Activated naive CD4-positive, alpha-beta T cell treated with anti-CD3 and anti-CD28 coated beads, Interleukin-2, amount 50 U/mL, for 72 hours (primary cell): Measurements from ENCODE around the gene RAB11A. TPM values are rescaled to one million over a fixed set of nuclear protein-coding genes. Genes with fewer than 3 reads are reported as not detected.

Experiments
- ATAC-seq, 2 donors: fragments of 150-1000 bp; cut with Tn5 transposase; 2 replicates each; pipeline ENCODE4 v1.10.0; 2021; ENCODE audit warnings: mild to moderate bottlenecking in 2 of 2, moderate library complexity in 2 of 2
- DNase-seq, 2 donors: peaks; one replicate each; pipeline ENCODE4 v3.0.0; 2021 to 2022; ENCODE audit warnings: low spot score in 2 of 2
- H3K27ac Mint-ChIP-seq, 2 donors: one replicate each; pipeline ENCODE4 v1.8.0; 2022; ENCODE audit warnings: mild to moderate bottlenecking in 2 of 2, mixed read lengths in 2 of 2
- H3K36me3 Mint-ChIP-seq, 2 donors: one replicate each; pipeline ENCODE4 v1.8.0; 2022; ENCODE audit warnings: mixed read lengths in 2 of 2
- H3K9me3 Mint-ChIP-seq, 2 donors: one replicate each; pipeline ENCODE4 v1.8.0; 2022; ENCODE audit warnings: mixed read lengths in 2 of 2
- total RNA-seq, 2 donors: library from RNA; stranded (reverse); gene quantifications; one replicate each; pipeline ENCODE4 v1.2.3, GENCODE V29; 2022

The RAB11A gene
- 100 to 1,000 TPM; 133 to 188 TPM for total RNA-seq

DNA sequence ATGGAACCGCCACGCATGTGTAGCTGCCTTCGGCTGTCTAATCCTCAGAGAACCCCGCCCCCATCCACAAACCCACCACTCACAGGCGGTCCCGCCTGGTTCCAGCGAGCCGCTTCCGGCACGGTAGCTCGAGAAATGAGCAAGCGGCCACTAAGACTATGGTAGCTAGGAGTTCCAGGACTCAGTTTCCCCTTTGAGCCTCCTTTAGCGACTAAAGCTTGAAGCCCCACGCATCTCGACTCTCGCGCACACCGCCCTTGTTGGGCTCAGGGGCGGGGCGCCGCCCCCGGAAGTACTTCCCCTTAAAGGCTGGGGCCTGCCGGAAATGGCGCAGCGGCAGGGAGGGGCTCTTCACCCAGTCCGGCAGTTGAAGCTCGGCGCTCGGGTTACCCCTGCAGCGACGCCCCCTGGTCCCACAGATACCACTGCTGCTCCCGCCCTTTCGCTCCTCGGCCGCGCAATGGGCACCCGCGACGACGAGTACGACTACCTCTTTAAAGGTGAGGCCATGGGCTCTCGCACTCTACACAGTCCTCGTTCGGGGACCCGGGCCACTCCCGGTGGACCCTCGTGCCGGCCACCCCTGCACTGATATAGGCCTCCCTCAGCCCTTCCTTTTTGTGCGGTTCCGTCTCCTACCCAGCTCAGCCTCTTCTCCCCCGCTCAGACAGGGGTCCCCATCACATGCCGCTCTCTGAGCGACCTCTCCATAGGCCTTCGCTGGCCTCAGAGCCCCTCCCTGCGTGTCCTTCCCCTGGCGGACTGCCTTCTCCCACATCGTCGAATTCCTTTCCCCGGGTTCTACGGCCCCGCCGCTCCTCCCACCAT lies at the start of gene RAB11A:
TSS of gene RAB11A (plus strand) at position 366 of the 828 bp plus-strand sequence. CDS start at position 461, 95 bp downstream.
- Mint-ChIP-seq H3K9me3 (no peaks in the 10 kb centered on the region), H3K36me3 (peaks cover 12 to 13% of the 10 kb centered on the region in 2 donors), H3K27ac (peak within 1 kb of the TSS; percentile 98 to 100)
- DNase-seq, result peak; percentile 92 to 96
- peak; percentile 95 to 96 for ATAC-seq

DNA sequence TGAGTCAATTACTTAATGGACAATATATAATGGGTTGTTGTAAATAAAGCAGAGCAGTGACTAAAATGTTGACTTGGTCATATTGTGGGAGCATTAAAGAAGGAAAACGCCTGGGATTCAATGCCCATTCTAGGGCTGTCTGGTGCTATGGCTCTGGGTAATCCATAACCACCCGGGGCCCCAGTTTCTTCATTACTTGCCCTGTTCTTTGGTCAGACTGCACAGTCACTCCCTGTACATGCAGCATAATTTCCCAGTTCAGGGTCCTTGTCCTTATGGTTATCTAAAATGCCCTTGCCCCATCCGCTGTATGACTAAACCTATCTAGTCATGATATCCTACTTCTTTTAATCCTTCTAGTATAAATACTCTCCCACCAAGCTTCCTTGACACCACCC lies 49.7 kb upstream of the RAB11A start:
- no peak for DNase-seq
- peak overlapping the region; percentile 86 to 94 for H3K27ac Mint-ChIP-seq
- H3K9me3 Mint-ChIP-seq, result peaks cover 0 to 5% of the 10 kb centered on the region in 2 donors
- no peaks in the 10 kb centered on the region for H3K36me3 Mint-ChIP-seq
- peak; percentile 25 to 30 for ATAC-seq

DNA sequence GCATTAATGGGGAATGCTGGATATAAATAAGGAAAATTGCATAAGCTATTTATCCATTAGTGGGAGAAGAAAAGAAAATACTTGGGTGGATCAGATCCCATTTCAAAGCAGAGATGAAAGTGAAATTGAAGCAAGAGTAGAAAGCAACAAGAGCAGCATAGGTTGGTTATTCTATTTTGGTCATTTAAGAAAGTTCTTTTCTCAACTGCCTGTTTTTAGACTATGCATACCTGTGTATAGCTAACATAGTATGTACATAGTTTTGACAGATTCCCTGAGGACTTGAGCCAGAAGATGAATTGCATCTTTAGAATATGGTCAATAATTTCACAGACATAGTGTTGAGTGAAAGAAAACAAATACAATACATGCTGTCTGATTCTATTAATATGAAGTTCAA lies 48.2 kb upstream of the RAB11A start:
- peak overlapping the region in 1 of 2 donors; percentile 94 for H3K27ac Mint-ChIP-seq
- ATAC-seq (no peak), DNase-seq (no peak)
- H3K36me3 Mint-ChIP-seq, result no peaks in the 10 kb centered on the region
- peaks cover 0 to 5% of the 10 kb centered on the region in 2 donors for H3K9me3 Mint-ChIP-seq

DNA sequence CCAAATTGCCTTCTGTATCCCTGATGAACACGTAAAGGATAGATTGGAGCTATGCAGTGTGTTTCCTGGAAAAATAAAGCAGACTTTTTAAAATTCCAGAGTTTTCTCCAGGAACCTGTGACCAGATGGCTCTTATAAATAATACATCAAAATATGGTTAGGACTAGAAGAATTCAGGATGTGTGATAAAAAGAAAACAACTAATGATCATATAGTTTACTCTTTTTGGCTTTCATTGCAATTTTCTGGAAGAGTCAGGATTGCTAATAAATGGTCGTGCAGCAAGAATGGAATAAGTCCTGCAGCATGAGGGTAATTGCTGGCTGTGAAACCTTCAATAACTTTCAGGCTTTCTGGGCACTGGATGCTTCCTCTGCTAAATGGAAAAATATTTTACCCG lies 47.0 kb upstream of the RAB11A start:
- ATAC-seq (no peak), DNase-seq (no peak)
- Mint-ChIP-seq H3K27ac (no peak overlapping the region), H3K9me3 (no peaks in the 10 kb centered on the region), H3K36me3 (no peaks in the 10 kb centered on the region)

DNA sequence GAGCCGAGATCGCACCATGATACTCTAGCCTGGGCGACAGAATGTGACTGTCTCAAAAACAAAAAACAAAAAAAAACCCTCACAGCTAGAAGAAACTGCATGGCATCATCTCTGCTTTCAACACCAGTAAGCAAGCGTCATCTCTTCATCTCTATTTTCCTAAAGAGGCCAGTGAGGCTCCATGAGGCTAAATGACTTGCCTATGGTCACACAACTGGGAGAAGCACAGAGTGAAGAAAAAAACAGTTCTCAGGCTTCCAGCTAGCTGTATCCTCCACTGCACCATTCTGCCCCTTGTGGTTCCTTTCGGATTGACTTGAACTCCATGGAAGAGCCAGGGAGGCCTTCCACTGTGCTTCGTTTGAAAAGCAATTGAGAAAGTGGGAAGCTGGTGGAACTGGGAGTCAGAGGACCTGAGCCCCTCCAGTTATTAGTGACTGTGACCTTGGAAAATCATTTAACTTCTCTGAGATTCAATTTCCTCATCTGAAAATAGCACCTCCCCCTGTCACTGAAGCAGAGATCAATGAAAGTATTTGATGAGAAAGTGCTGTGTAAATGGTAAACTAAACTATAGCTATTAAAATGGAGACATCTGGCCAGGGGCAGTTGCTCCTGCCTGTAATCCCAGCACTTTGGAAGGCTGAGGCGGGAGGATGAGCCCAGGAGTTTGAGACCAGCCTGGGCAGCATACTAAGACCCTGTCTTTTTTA lies 45.1 kb upstream of the RAB11A start:
- no peaks in the 10 kb centered on the region for H3K36me3 Mint-ChIP-seq
- no peak for DNase-seq
- no peak overlapping the region for H3K27ac Mint-ChIP-seq
- ATAC-seq, result peak; percentile 15 to 18
- no peaks in the 10 kb centered on the region for H3K9me3 Mint-ChIP-seq

DNA sequence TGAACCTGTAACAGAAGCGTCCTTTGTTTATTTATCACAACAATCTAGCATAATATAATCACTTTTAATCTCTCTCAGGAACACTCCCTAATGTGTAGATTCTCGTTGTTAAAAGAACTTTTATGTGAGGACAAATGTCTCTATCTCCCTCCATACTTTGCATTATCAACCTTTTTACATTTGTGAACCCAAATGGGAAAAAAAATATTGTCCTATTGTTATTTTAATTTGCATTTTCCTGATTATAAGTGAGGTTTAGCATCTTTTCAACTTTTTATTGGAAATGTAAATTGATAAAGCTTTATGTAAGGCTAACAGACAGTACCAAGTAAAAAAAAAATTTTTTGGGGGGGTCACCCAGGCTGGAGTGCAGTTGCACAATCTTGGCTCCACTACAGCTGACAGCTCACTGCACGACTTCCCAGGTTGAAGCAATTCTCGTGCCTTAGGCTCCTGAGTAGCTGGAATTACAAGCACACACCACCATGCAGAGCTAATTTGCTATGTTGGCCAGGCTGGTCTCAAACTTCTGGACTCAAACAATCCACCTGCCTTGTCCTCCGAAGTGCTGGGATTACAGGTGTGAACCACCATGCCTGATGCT lies 44.2 kb upstream of the RAB11A start:
- H3K27ac Mint-ChIP-seq, result no peak overlapping the region
- DNase-seq, result no peak
- no peaks in the 10 kb centered on the region for H3K9me3 Mint-ChIP-seq
- no peaks in the 10 kb centered on the region for H3K36me3 Mint-ChIP-seq
- no peak for ATAC-seq

DNA sequence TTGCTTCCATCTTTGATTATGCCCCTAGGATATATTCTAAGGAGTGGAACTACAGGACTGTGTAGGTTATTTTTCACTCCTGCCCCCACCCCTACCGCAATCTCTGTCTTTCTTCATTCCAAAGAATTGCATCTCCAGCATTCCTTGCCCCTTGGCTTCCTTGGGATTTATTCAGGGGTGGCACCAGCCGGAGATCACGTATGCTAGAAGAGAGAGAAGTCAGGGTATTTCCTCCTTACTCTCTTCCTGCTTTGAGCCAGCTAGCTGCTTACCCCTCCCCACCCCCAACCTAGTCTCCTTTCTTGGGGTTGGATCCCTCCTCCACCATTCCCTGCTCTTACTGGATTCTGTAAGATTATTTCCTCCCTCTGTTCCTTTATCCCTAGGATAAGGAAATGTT lies 42.2 kb upstream of the RAB11A start:
- Mint-ChIP-seq H3K36me3 (no peaks in the 10 kb centered on the region), H3K27ac (peak overlapping the region; percentile 91 to 95), H3K9me3 (no peaks in the 10 kb centered on the region)
- ATAC-seq, result no peak
- no peak for DNase-seq

DNA sequence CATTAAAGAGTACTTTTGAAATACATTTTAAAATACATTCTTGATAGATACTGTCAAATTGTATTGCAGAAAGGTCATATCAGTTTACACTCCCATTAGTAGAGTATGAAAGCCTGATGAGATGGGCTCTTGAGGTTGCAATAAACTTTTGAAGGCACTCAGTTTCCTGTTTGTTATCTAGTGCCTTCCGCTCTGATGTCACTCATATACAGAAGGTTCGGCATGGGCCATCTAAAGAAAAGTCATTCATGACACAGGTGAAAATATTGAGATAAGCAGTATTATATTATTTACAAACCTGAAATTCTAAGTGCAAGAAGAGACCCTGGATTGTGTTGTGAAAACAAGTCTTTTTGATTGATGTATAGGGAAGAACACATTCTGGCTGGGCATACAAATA lies 40.7 kb upstream of the RAB11A start:
- no peaks in the 10 kb centered on the region for H3K36me3 Mint-ChIP-seq
- DNase-seq, result no peak
- H3K27ac Mint-ChIP-seq, result peak overlapping the region; percentile 91 to 94
- no peaks in the 10 kb centered on the region for H3K9me3 Mint-ChIP-seq
- peak; percentile 44 to 50 for ATAC-seq

DNA sequence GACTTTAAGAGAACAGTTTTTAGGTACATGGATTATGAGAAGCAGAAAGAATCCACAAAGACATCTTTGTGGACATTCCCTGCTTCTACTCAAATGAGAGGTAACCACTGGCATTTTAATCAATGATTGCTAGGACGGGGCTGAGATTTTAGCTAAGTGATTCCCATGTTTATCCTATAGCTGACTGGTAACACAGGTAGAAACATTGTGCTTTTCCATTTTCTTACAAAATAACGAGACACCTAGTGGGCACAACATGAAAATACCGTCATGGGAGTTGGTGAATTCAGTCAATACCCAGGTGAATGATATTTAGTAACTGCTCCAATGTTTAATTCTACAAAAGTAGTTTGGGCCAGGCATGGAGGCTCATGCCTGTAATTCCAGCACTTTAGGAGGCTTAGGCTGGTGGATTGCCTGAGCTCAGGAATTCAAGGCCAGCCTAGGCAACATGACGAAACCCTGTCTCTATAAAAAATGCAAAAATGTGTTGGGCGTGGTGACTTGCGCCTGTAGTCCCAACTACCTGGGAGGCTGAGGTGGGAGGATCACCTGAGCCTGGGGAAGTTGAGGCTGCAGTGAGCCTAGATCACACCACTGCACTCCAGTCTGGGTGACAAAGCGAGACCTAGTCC lies 40.0 kb upstream of the RAB11A start:
- Mint-ChIP-seq H3K9me3 (no peaks in the 10 kb centered on the region), H3K27ac (peak overlapping the region; percentile 3 to 91), H3K36me3 (no peaks in the 10 kb centered on the region)
- ATAC-seq (peak; percentile 27 to 30), DNase-seq (no peak)

DNA sequence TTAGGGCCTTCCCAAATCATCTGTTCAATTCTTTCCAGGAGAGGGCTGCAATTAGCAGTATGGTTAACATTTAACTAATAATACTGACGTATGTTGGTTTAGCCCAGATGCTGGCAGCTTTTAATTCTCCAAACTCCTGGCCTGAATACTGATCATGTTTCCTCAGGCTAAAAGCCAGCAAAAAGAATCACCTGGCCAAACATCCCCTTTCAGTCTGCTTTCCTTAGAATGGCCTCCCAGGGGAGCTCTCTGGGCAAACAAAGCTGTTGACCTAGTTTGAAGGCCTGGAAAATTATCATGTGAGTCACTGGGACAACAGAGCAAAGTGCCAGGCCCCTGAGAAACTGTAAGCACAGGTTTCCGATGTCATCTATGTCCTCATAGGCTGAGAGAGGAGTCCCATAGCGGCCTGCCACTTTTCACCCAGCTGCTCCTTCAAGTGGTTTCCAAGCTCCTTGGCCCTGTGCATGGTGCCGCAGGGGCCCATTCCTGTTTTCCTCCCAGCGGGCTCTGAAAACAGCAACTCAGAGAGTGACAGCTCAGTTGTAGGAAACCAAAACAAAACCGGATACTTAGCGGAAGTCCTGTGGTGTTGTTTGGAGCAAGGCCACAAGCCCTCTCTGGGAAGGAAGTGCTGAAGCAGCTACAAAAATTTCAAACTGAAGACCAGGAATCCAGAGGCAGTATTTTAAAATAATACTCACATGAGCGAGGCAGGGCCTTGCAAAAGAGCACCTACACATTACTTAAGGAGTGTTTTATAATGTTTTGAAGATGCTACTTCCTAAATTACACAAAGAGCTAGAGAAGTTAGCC lies 36.5 kb upstream of the RAB11A start:
- H3K9me3 Mint-ChIP-seq, result no peaks in the 10 kb centered on the region

DNA sequence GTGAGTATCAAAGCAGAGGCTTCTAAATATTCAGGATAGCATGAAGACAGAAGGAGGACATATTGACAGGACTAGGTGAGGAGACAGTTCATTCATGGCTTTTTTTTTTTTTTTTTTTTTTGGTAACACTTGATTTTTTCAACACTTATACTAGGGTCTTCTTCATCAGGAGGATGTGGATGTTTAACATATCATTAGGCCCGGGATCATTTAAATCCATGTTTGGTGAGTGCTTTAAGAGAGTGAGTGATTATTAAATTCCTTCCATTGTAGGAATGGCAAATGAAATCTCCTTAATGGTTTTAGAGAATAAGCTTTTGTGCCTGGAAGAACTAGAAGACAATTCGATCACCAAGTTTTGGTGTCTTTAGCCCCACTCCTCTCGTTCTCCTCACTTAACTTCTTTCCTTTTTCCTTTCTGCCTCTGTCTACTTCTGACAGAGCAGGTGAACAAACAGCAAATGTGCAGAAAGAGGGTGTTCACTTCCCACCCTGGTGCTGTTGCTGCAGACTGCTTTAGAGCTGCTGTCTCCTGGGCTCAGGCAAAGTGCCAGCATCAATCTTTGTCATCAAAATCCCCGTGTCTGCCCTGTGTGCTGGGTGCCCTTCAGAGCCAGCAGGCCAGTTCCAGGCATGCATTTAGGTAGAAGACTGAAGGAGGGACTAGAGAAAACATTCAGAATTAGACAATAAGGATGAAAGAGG lies 35.6 kb upstream of the RAB11A start:
- H3K27ac Mint-ChIP-seq, result peak overlapping the region; percentile 95
- ATAC-seq, result peak; percentile 57 to 63
- H3K36me3 Mint-ChIP-seq, result no peaks in the 10 kb centered on the region
- no peak for DNase-seq
- H3K9me3 Mint-ChIP-seq, result no peaks in the 10 kb centered on the region

More for the DNA sequence above, 36.5 kb upstream of the RAB11A start:
- peak; percentile 79 to 81 for ATAC-seq
- DNase-seq, result peak; percentile 48 to 66
- Mint-ChIP-seq H3K27ac (peak overlapping the region; percentile 95), H3K36me3 (no peaks in the 10 kb centered on the region)

DNA sequence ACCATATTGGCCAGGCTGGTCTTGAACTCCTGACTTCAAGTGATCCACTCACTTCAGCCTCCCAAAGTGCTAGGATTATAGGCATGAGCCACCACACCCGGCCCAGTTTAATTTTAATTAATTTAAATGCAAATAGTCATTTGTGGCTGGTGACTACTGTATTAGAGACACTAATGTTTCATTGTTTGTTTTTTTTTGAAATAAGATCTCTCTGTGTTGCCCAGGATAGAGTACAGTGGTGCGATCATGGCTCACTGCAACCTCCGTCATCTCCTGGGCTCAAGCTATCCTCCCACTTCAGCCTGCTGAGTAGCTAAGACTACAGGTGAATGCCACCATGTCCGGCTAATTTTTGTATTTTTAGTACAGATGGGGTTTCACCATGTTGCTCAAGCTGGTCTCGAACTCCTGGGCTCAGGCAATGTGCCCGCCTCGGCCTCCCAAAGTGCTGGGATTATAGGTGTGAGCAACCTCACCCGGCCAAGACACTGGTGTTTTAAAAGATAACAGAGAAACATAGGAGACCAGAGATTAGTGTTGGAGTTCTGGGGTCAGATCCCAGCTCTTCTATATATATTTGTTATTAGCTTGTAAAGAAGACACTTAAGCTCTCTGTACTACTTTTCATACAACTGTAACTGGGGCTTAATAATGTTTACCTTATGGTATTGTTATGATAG lies 34.5 kb upstream of the RAB11A start:
- ATAC-seq (no peak), DNase-seq (no peak)
- no peaks in the 10 kb centered on the region for H3K36me3 Mint-ChIP-seq
- H3K9me3 Mint-ChIP-seq, result no peaks in the 10 kb centered on the region
- peak overlapping the region in 1 of 2 donors; percentile 38 for H3K27ac Mint-ChIP-seq

DNA sequence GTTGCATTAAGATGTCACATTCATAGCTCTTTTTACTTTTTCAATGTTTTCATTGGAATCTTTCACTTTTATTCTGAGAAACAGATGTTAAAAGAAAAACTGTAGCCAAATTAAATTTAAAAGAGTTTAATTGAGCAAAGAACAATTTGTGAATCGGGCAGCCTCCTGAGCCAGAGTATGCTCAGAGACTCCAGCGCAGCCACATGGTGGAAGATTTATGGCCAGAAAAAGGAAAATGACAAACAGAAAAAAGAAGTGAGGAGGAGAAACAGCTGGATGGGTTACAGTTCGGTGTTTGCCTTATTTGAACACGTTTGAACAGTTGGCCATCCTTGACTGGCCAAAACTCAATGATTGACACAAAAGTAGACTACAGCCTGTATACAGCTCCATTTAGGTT lies 33.8 kb upstream of the RAB11A start:
- H3K36me3 Mint-ChIP-seq, result no peaks in the 10 kb centered on the region
- no peak for DNase-seq

DNA sequence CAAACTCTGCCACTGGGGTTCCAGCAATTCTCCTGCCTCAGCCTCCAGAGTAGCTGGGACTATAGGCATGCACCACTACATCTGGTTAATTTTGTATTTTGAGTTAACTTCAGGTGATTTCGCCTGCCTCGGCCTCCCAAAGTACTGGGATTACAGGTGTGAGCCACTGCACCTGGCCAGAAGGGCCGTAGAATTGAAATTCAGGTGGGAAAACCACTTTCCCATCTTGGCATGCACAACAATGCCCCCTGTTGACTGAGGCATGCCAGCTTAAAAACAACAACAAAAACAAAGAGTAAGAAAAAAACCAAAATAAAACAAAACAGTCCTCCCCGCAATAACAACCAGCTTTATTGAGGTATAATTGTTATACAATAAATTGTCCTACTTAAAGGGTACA lies 32.6 kb upstream of the RAB11A start:
- Mint-ChIP-seq H3K9me3 (no peaks in the 10 kb centered on the region), H3K27ac (no peak overlapping the region), H3K36me3 (no peaks in the 10 kb centered on the region)
- ATAC-seq (no peak), DNase-seq (no peak)

More for the DNA sequence above, 33.8 kb upstream of the RAB11A start:
- no peaks in the 10 kb centered on the region for H3K9me3 Mint-ChIP-seq
- ATAC-seq, result no peak
- H3K27ac Mint-ChIP-seq, result peak overlapping the region in 1 of 2 donors; percentile 46
